ENCODE data around the gene PYDC1. TPM values are rescaled to one million over a fixed set of nuclear protein-coding genes. Genes with fewer than 3 reads are reported as not detected.

Gene PYDC1
- total RNA-seq, 2 donors from 2014 or later: not detected

- no peaks in the 10 kb centered on the region for H3K9me3 ChIP-seq
- no peak for TF ChIP-seq CTCF (IDR thresholded peaks at IDR 0.05)
- DNase-seq (ENCODE audit: low spot score): no peak
- ATAC-seq (ENCODE audit: insufficient number of reproducible peaks, low FRiP score, low read depth): no peak
- peaks cover 21 to 30% of the 10 kb centered on the region in 2 donors for H3K4me1 ChIP-seq (ENCODE audit: control insufficient read depth in 1 of 2, low read depth in 2 of 2)
- no peaks in the 10 kb centered on the region for H3K27me3 ChIP-seq (replicated peaks; ENCODE audit: insufficient read depth)
- H3K27ac ChIP-seq: no peak overlapping the region
- peaks cover 68% of the 10 kb centered on the region for H3K36me3 ChIP-seq
- no peak overlapping the region for H3K4me3 ChIP-seq
Observed at GRCh38 chr16:31184888-31185287, 32.0 kb downstream of the PYDC1 start.

- H3K27ac ChIP-seq: no peak overlapping the region
- H3K9me3 ChIP-seq: no peaks in the 10 kb centered on the region
- DNase-seq (ENCODE audit: low spot score) (no peak), ATAC-seq (ENCODE audit: insufficient number of reproducible peaks, low FRiP score, low read depth) (no peak)
- peaks cover 25 to 37% of the 10 kb centered on the region in 2 donors for H3K4me1 ChIP-seq (ENCODE audit: control insufficient read depth in 1 of 2, low read depth in 2 of 2)
- no peak for TF ChIP-seq CTCF (IDR thresholded peaks at IDR 0.05)
- H3K27me3 ChIP-seq (replicated peaks; ENCODE audit: insufficient read depth): no peaks in the 10 kb centered on the region
- peaks cover 57% of the 10 kb centered on the region for H3K36me3 ChIP-seq
- H3K4me3 ChIP-seq: no peak overlapping the region
Observed at GRCh38 chr16:31183432-31184428, 33.2 kb downstream of the PYDC1 start.

- Histone ChIP-seq H3K27ac (no peak overlapping the region), H3K27me3 (replicated peaks; ENCODE audit: insufficient read depth) (no peaks in the 10 kb centered on the region), H3K36me3 (peaks cover 45% of the 10 kb centered on the region), H3K9me3 (no peaks in the 10 kb centered on the region), H3K4me1 (ENCODE audit: control insufficient read depth in 1 of 2, low read depth in 2 of 2) (peaks cover 25 to 39% of the 10 kb centered on the region in 2 donors), H3K4me3 (peak overlapping the region; percentile 99)
- DNase-seq (ENCODE audit: low spot score) (no peak), ATAC-seq (ENCODE audit: insufficient number of reproducible peaks, low FRiP score, low read depth) (no peak)
- no peak for TF ChIP-seq CTCF (IDR thresholded peaks at IDR 0.05)
Observed at GRCh38 chr16:31182391-31182790, 34.5 kb downstream of the PYDC1 start.

- H3K27me3 ChIP-seq (replicated peaks; ENCODE audit: insufficient read depth): no peaks in the 10 kb centered on the region
- H3K27ac ChIP-seq: peak overlapping the region; percentile 97
- H3K4me3 ChIP-seq: peak overlapping the region; percentile 99
- no peaks in the 10 kb centered on the region for H3K9me3 ChIP-seq
- peaks cover 33% of the 10 kb centered on the region for H3K36me3 ChIP-seq
- ATAC-seq (ENCODE audit: insufficient number of reproducible peaks, low FRiP score, low read depth) (no peak), DNase-seq (ENCODE audit: low spot score) (no peak)
- peaks cover 25 to 39% of the 10 kb centered on the region in 2 donors for H3K4me1 ChIP-seq (ENCODE audit: control insufficient read depth in 1 of 2, low read depth in 2 of 2)
- TF ChIP-seq CTCF (IDR thresholded peaks at IDR 0.05): no peak
Observed at GRCh38 chr16:31181102-31181830, 35.7 kb downstream of the PYDC1 start.
